Fibroblast of the conjunctiva (primary cell): Measurements from ENCODE around the gene RPA1.

ENCODE experiments used
- DNase-seq: peaks from one replicate; pipeline ENCODE4 v3.0.0-alpha.2; 2010; ENCODE audit warnings: low read depth

Gene RPA1

GRCh38 chr17:1909985-1910384 lies 80.2 kb downstream of the RPA1 start:
- no peak for DNase-seq

- no peak for DNase-seq
These were observed 82.3 kb downstream of the RPA1 start for GRCh38 chr17:1912146-1912545.

- DNase-seq, result no peak
These were observed 83.9 kb downstream of the RPA1 start for GRCh38 chr17:1913702-1914101.

GRCh38 chr17:1914661-1915083 lies 84.9 kb downstream of the RPA1 start:
- no peak for DNase-seq

- no peak for DNase-seq
These were observed 86.1 kb downstream of the RPA1 start for GRCh38 chr17:1915889-1916288.

GRCh38 chr17:1916316-1916715 lies 86.5 kb downstream of the RPA1 start:
- no peak for DNase-seq

GRCh38 chr17:1916963-1917715 lies 87.3 kb downstream of the RPA1 start:
- DNase-seq, result no peak

GRCh38 chr17:1918346-1919162 lies 88.7 kb downstream of the RPA1 start:
- no peak for DNase-seq

- DNase-seq, result no peak
These were observed 89.4 kb downstream of the RPA1 start for GRCh38 chr17:1919201-1919600.

- DNase-seq, result no peak
These were observed 91.1 kb downstream of the RPA1 start for GRCh38 chr17:1920948-1921351.

- no peak for DNase-seq
These were observed 99.2 kb downstream of the RPA1 start for GRCh38 chr17:1928976-1929375.

GRCh38 chr17:1930337-1930645 lies 100.5 kb downstream of the RPA1 start:
- no peak for DNase-seq

GRCh38 chr17:1931844-1932579 lies 102.2 kb downstream of the RPA1 start:
- no peak for DNase-seq

GRCh38 chr17:1933875-1934715 lies 104.3 kb downstream of the RPA1 start:
- no peak for DNase-seq

GRCh38 chr17:1934901-1935300 lies 105.1 kb downstream of the RPA1 start:
- no peak for DNase-seq

GRCh38 chr17:1936766-1937165 lies 107.0 kb downstream of the RPA1 start:
- no peak for DNase-seq

- no peak for DNase-seq
These were observed 107.7 kb downstream of the RPA1 start for GRCh38 chr17:1937461-1937860.

- DNase-seq, result no peak
These were observed 110.4 kb downstream of the RPA1 start for GRCh38 chr17:1939981-1940809.

- no peak for DNase-seq
These were observed 111.0 kb downstream of the RPA1 start for GRCh38 chr17:1940810-1941185.

- DNase-seq, result no peak
These were observed 111.7 kb downstream of the RPA1 start for GRCh38 chr17:1941272-1942065.

- no peak for DNase-seq
These were observed 112.2 kb downstream of the RPA1 start for GRCh38 chr17:1942066-1942365.
